AG04450 (cell line): ENCODE data around the gene MIPOL1. TPM values are rescaled to one million over a fixed set of nuclear protein-coding genes. Genes with fewer than 3 reads are reported as not detected.

Experiments used
- CTCF ChIA-PET: fragments of 300-600, 350-600 bp; formaldehyde crosslinking; extraction: SDS; loops from one replicate; lab custom pipeline; 2022; ENCODE audit warnings: antibody characterized with exemption, inconsistent platforms; lab: Charles Lee
- POLR2A ChIA-PET: fragments of 350-600 bp; formaldehyde crosslinking; extraction: SDS; loops from one replicate; lab custom pipeline; 2021; ENCODE audit warnings: antibody characterized with exemption, inconsistent platforms; lab: Yijun Ruan, JAX
- DNase-seq: peaks from one replicate; pipeline ENCODE4 v3.0.0-alpha.2; 2011; ENCODE audit warnings: low read depth, low spot score
- H3K27ac ChIP-seq: one replicate; pipeline ENCODE4 v1.5.1; 2012; ENCODE audit warnings: low read depth, low read length, control low read depth
- H3K27me3 ChIP-seq: one replicate; pipeline ENCODE4 v1.6.0; 2012; ENCODE audit warnings: low read length; ENCODE audit not compliant: control insufficient read depth, insufficient read depth
- H3K4me3 ChIP-seq: 2 replicates; pipeline ENCODE4 v1.5.1; 2011; ENCODE audit warnings: mild to moderate bottlenecking, low read depth, low read length, control low read depth
- H3K9me3 ChIP-seq: 2 replicates; pipeline ENCODE4 v1.5.1; 2012; ENCODE audit warnings: low read length; ENCODE audit not compliant: control insufficient read depth, insufficient read depth
- polyA plus RNA-seq: library from polyadenylated mRNA; depleted of rRNA; stranded (reverse); fragments of >200 nt; gene quantifications from 2 replicates; pipeline ENCODE4 v1.2.3, GENCODE V29; 2011
- TF ChIP-seq, protein P1 (sequence below): IDR thresholded peaks from 2 replicates; pipeline ENCODE4 v1.5.1; 2011; ENCODE audit warnings: low read depth, low read length, control low read depth, inconsistent platforms

Gene MIPOL1
- polyA plus RNA-seq, 1 experiment = 7.0 TPM

DNA sequence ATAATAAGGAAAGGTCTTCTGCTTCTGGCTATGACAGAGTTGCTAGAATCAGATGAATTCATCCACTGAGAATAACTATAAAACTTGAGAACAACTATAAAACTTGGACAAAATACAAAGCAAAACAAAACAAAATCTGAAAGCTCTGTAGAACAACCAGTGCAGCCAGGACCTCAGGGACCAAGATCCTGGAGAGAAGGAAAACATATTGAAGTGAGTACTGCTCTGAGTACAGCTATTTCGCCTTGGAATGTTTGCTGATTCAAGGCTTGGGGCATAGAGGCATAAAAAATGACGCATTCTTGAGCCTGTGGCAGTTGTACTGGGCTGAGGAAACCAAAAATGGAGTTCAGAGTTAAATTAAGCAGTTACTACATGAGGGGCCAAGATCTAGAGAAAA lies 375.6 kb downstream of the MIPOL1 start:
- H3K9me3 ChIP-seq = no peaks in the 10 kb centered on the region
- no peak overlapping the region for H3K4me3 ChIP-seq
- TF ChIP-seq, protein P1, sequence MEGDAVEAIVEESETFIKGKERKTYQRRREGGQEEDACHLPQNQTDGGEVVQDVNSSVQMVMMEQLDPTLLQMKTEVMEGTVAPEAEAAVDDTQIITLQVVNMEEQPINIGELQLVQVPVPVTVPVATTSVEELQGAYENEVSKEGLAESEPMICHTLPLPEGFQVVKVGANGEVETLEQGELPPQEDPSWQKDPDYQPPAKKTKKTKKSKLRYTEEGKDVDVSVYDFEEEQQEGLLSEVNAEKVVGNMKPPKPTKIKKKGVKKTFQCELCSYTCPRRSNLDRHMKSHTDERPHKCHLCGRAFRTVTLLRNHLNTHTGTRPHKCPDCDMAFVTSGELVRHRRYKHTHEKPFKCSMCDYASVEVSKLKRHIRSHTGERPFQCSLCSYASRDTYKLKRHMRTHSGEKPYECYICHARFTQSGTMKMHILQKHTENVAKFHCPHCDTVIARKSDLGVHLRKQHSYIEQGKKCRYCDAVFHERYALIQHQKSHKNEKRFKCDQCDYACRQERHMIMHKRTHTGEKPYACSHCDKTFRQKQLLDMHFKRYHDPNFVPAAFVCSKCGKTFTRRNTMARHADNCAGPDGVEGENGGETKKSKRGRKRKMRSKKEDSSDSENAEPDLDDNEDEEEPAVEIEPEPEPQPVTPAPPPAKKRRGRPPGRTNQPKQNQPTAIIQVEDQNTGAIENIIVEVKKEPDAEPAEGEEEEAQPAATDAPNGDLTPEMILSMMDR = no peak
- CTCF ChIA-PET = interaction anchor here (1.2 kb wide), 1 partner anchor 327 kb away, joined by 4 read pairs; no protein-coding TSS in a partner anchor
- POLR2A ChIA-PET = no interaction called here
- H3K27ac ChIP-seq = no peak overlapping the region
- H3K27me3 ChIP-seq = peaks cover 3% of the 10 kb centered on the region
- no peak for DNase-seq

GRCh38 chr14:37579274-37579673 lies 381.5 kb downstream of the MIPOL1 start:
- H3K27ac ChIP-seq = no peak overlapping the region
- H3K27me3 ChIP-seq = peaks cover 27% of the 10 kb centered on the region
- TF ChIP-seq, protein P1 = no peak
- ChIA-PET CTCF (no interaction called here), POLR2A (no interaction called here)
- DNase-seq = no peak
- H3K4me3 ChIP-seq = no peak overlapping the region
- peaks cover 4% of the 10 kb centered on the region; the same call in 1 of the 2 replicates for H3K9me3 ChIP-seq

DNA sequence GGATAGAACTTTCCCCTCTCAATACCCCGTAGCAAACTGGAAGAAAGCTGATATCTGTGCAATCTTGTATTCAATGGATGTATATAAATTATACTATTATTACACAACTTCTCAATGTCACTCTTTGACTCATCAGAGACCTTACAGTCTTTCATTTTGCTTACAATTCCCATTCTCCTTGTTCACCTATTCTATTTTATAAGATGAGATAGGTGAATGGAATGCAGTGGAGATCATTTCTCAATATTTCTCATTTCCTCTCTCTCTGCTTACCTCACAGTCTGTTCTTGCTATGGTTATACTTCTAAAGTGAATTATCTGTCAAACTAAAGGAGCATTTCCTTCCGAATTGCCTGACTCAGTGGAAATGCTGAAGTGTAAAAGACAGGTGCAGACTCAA lies 382.4 kb downstream of the MIPOL1 start:
- peaks cover 36% of the 10 kb centered on the region for H3K27me3 ChIP-seq
- CTCF ChIA-PET = no interaction called here
- no peak overlapping the region for H3K27ac ChIP-seq
- H3K4me3 ChIP-seq = no peak overlapping the region
- TF ChIP-seq, protein P1 = no peak
- H3K9me3 ChIP-seq = peaks cover 4% of the 10 kb centered on the region; the same call in 1 of the 2 replicates
- DNase-seq = no peak
- POLR2A ChIA-PET = no interaction called here

- POLR2A ChIA-PET = no interaction called here
- no peak overlapping the region for H3K27ac ChIP-seq
- peaks cover 64% of the 10 kb centered on the region for H3K27me3 ChIP-seq
- TF ChIP-seq, protein P1 = no peak
- H3K9me3 ChIP-seq = peaks cover 14% of the 10 kb centered on the region; the same call in 1 of the 2 replicates
- DNase-seq = no peak
- CTCF ChIA-PET = interaction anchor here (0.6 kb wide), 1 partner anchor 467 kb away, joined by 3 read pairs; no protein-coding TSS in a partner anchor
- peak overlapping the region; percentile 20 for H3K4me3 ChIP-seq
Measured at GRCh38 chr14:37583358-37584210, 385.8 kb downstream of the MIPOL1 start.
